T-cell (primary cell): ENCODE data around the gene FAM171A1. TPM values are rescaled to one million over a fixed set of nuclear protein-coding genes. Genes with fewer than 3 reads are reported as not detected.
"Not testable (repeated sequence)": the region's sequence is repeated elsewhere in the genome, so short reads cannot be mapped to it uniquely, and the experiment has no call there.

Experiments used
- ATAC-seq, 4 experiments: fragments of 200-7000 bp in 3 of 4; fragments of 150-1000 bp in 1 of 4; cut with Tn5 transposase; replicated peaks in 1 of 4; 1 replicate in 3 of 4; 2 replicates in 1 of 4; pipeline ENCODE4 v1.10.0; 2021; ENCODE audit warnings: moderate library complexity in 3 of 4, mild to moderate bottlenecking in 2 of 4, moderate number of reproducible peaks in 1 of 4
- CTCF ChIA-PET, 2 donors: fragments of 300-600 bp; sonication (Branson Sonifier 250); formaldehyde crosslinking; loops; one replicate each; lab custom pipeline; 2022; ENCODE audit warnings: antibody characterized with exemption in 2 of 2; lab: Charles Lee
- POLR2A ChIA-PET, 2 donors: fragments of 300-600 bp; sonication (Branson Sonifier 250); formaldehyde crosslinking; loops; one replicate each; lab custom pipeline; 2022; ENCODE audit warnings: antibody characterized with exemption in 2 of 2; lab: Charles Lee
- DNase-seq, 35 experiments: peaks; one replicate each; pipeline versions ENCODE4 v3.0.0 to v3.0.0-alpha.2; 2013 to 2023
- H3K27ac ChIP-seq: one replicate; pipeline ENCODE4 v1.5.1; 2013; ENCODE audit warnings: low read length
- H3K27me3 ChIP-seq, 2 experiments: replicated peaks in 1 of 2; 1 replicate in 1 of 2; 2 replicates in 1 of 2; pipeline versions ENCODE4 v1.6.1 to v1.7.0; 2013; ENCODE audit warnings: low read length in 1 of 2, mixed read lengths in 1 of 2; ENCODE audit not compliant: control insufficient read depth in 2 of 2, insufficient read depth in 2 of 2; ENCODE audit errors: extremely low read depth in 1 of 2
- H3K36me3 ChIP-seq, 2 donors: 1 replicate in 1 of 2; 2 replicates in 1 of 2; pipeline versions ENCODE4 v1.6.1 to v1.7.0; 2013; ENCODE audit warnings: low read length in 1 of 2; ENCODE audit not compliant: control insufficient read depth in 2 of 2, insufficient read depth in 1 of 2; ENCODE audit errors: extremely low read depth in 1 of 2
- H3K4me1 ChIP-seq, 2 experiments: 1 replicate in 1 of 2; 2 replicates in 1 of 2; pipeline versions ENCODE4 v1.6.1 to v1.7.0; 2013; ENCODE audit warnings: low read length in 2 of 2, mixed read lengths in 1 of 2; ENCODE audit not compliant: insufficient read depth in 2 of 2, control insufficient read depth in 1 of 2; ENCODE audit errors: extremely low read depth in 1 of 2
- H3K4me3 ChIP-seq, 2 donors: 1 replicate in 1 of 2; 2 replicates in 1 of 2; pipeline versions ENCODE4 v1.5.1 to v1.7.0; 2013; ENCODE audit warnings: mild to moderate bottlenecking in 2 of 2, low read length in 1 of 2, moderate library complexity in 1 of 2; ENCODE audit not compliant: control insufficient read depth in 1 of 2; ENCODE audit errors: extremely low read depth in 1 of 2
- H3K9me3 ChIP-seq: 2 replicates; pipeline ENCODE4 v1.7.0; 2013
- H3K27ac Mint-ChIP-seq, 2 donors: one replicate each; pipeline ENCODE4 v1.8.0; 2020 to 2021; ENCODE audit warnings: mild to moderate bottlenecking in 2 of 2, mixed read lengths in 2 of 2
- H3K27me3 Mint-ChIP-seq, 2 donors: one replicate each; pipeline ENCODE4 v1.8.0; 2021 to 2022; ENCODE audit warnings: mixed read lengths in 2 of 2
- H3K36me3 Mint-ChIP-seq: one replicate; pipeline ENCODE4 v1.8.0; 2021; ENCODE audit warnings: mixed read lengths
- H3K4me1 Mint-ChIP-seq, 3 donors: one replicate each; pipeline ENCODE4 v1.8.0; 2020 to 2022; ENCODE audit warnings: mixed read lengths in 3 of 3, mild to moderate bottlenecking in 1 of 3
- H3K4me3 Mint-ChIP-seq, 3 donors: one replicate each; pipeline ENCODE4 v1.8.0; 2020 to 2022; ENCODE audit warnings: mild to moderate bottlenecking in 3 of 3, mixed read lengths in 3 of 3, moderate library complexity in 3 of 3
- H3K9me3 Mint-ChIP-seq, 3 donors: one replicate each; pipeline ENCODE4 v1.8.0; 2020 to 2022; ENCODE audit warnings: mixed read lengths in 3 of 3
- WGBS: methylation state at CpG from one replicate; pipeline ENCODE4 v1.1.5; 2013; ENCODE audit warnings: missing lambda C conversion rate; ENCODE audit not compliant: insufficient coverage; 5-methylcytosine and 5-hydroxymethylcytosine counted together
- total RNA-seq, 35 experiments: library from RNA in 6 of 35; stranded (reverse) in 6 of 35; fragments of 120-200 nt in 1 of 35; gene quantifications; one replicate each; pipeline versions ENCODE4 v1.2.1 to v1.2.4 and lab custom pipeline; 2013 to 2026

The FAM171A1 gene
- total RNA-seq, 5 donors from 2014 or later (not counting 1 experiment from before 2014, with no cell fraction given) = 4.6 to 8.6 (median 7.2) TPM

GRCh38 chr10:15408557-15408956 is 37.5 kb upstream of the FAM171A1 start:
- ATAC-seq = no peak
- WGBS = no CpG with 5 or more reads among the region's 5 CpGs
- Histone ChIP-seq H3K9me3 (no peaks in the 10 kb centered on the region), H3K27ac (no peak overlapping the region), H3K4me1 (no peaks in the 10 kb centered on the region), H3K36me3 (no peaks in the 10 kb centered on the region), H3K27me3 (peaks cover 2 to 9% of the 10 kb centered on the region in 2 experiments), H3K4me3 (no peak overlapping the region)
- Mint-ChIP-seq H3K27me3 (peaks cover 10 to 11% of the 10 kb centered on the region in 2 donors), H3K4me3 (no peak overlapping the region), H3K9me3 (peaks cover 0 to 4% (median 3%) of the 10 kb centered on the region in 3 donors), H3K36me3 (no peaks in the 10 kb centered on the region), H3K27ac (no peak overlapping the region), H3K4me1 (no peaks in the 10 kb centered on the region)
- DNase-seq = no peak
- POLR2A ChIA-PET = no interaction called here
- CTCF ChIA-PET = no interaction called here

- WGBS = 90% methylated on average over 3 of the region's 3 CpGs
- Mint-ChIP-seq H3K27me3 (peaks cover 5 to 11% of the 10 kb centered on the region in 2 donors), H3K36me3 (no peaks in the 10 kb centered on the region), H3K4me1 (no peaks in the 10 kb centered on the region), H3K9me3 (peaks cover 0 to 7% (median 4%) of the 10 kb centered on the region in 3 donors), H3K27ac (no peak overlapping the region), H3K4me3 (no peak overlapping the region)
- CTCF ChIA-PET = no interaction called here
- Histone ChIP-seq H3K9me3 (no peaks in the 10 kb centered on the region), H3K27me3 (peaks cover 2 to 5% of the 10 kb centered on the region in 2 experiments), H3K27ac (no peak overlapping the region), H3K4me3 (no peak overlapping the region), H3K36me3 (no peaks in the 10 kb centered on the region), H3K4me1 (no peaks in the 10 kb centered on the region)
- POLR2A ChIA-PET = no interaction called here
- ATAC-seq = no peak
- no peak for DNase-seq
These were observed 34.2 kb upstream of the FAM171A1 start for GRCh38 chr10:15405319-15405718.

- no peak overlapping the region for H3K27ac ChIP-seq
- no peak overlapping the region for H3K27ac Mint-ChIP-seq
- H3K9me3 ChIP-seq = no peaks in the 10 kb centered on the region
- ATAC-seq = no peak
- DNase-seq = no peak
- CTCF ChIA-PET = no interaction called here
- peaks cover 2 to 7% of the 10 kb centered on the region in 2 experiments for H3K27me3 ChIP-seq
- H3K4me1 ChIP-seq = no peaks in the 10 kb centered on the region
- no peak overlapping the region for H3K4me3 ChIP-seq
- H3K27me3 Mint-ChIP-seq = peaks cover 0 to 5% of the 10 kb centered on the region in 2 donors
- no peaks in the 10 kb centered on the region for H3K4me1 Mint-ChIP-seq
- H3K36me3 Mint-ChIP-seq = no peaks in the 10 kb centered on the region
- POLR2A ChIA-PET = no interaction called here
- H3K36me3 ChIP-seq = no peaks in the 10 kb centered on the region
- H3K4me3 Mint-ChIP-seq = no peak overlapping the region
- peaks cover 4 to 7% (median 7%) of the 10 kb centered on the region in 3 donors for H3K9me3 Mint-ChIP-seq
These were observed 30.3 kb upstream of the FAM171A1 start for GRCh38 chr10:15401382-15401781.

GRCh38 chr10:15400461-15400860 is 29.4 kb upstream of the FAM171A1 start:
- H3K27me3 ChIP-seq, CTCF ChIA-PET, H3K4me1 Mint-ChIP-seq, H3K27ac ChIP-seq, H3K27ac Mint-ChIP-seq, H3K9me3 Mint-ChIP-seq, H3K4me1 ChIP-seq, H3K36me3 Mint-ChIP-seq, DNase-seq, H3K4me3 ChIP-seq, H3K36me3 ChIP-seq, POLR2A ChIA-PET, ATAC-seq, H3K27me3 Mint-ChIP-seq, H3K9me3 ChIP-seq, H3K4me3 Mint-ChIP-seq: not testable (repeated sequence)

- H3K9me3 Mint-ChIP-seq = peaks cover 4 to 7% (median 4%) of the 10 kb centered on the region in 3 donors
- H3K4me1 ChIP-seq = no peaks in the 10 kb centered on the region
- peaks cover under 1 to 5% of the 10 kb centered on the region in 2 donors for H3K27me3 Mint-ChIP-seq
- ChIA-PET CTCF (no interaction called here), POLR2A (no interaction called here)
- H3K27ac ChIP-seq = no peak overlapping the region
- no peak overlapping the region for H3K27ac Mint-ChIP-seq
- H3K36me3 ChIP-seq = no peaks in the 10 kb centered on the region
- DNase-seq = no peak
- H3K4me1 Mint-ChIP-seq = no peaks in the 10 kb centered on the region
- 0% methylated on average over 1 of the region's 1 CpG for WGBS
- peaks cover 0 to 7% of the 10 kb centered on the region in 2 experiments for H3K27me3 ChIP-seq
- no peaks in the 10 kb centered on the region for H3K36me3 Mint-ChIP-seq
- no peaks in the 10 kb centered on the region for H3K9me3 ChIP-seq
- no peak for ATAC-seq
- H3K4me3 Mint-ChIP-seq = no peak overlapping the region
- no peak overlapping the region for H3K4me3 ChIP-seq
These were observed 28.1 kb upstream of the FAM171A1 start for GRCh38 chr10:15399060-15399661.

GRCh38 chr10:15395935-15396334 is 24.8 kb upstream of the FAM171A1 start:
- POLR2A ChIA-PET = no interaction called here
- Mint-ChIP-seq H3K27me3 (peaks cover 5 to 8% of the 10 kb centered on the region in 2 donors), H3K4me3 (no peak overlapping the region), H3K36me3 (no peaks in the 10 kb centered on the region), H3K27ac (no peak overlapping the region), H3K4me1 (no peaks in the 10 kb centered on the region), H3K9me3 (peaks cover 0 to 7% (median 0%) of the 10 kb centered on the region in 3 donors)
- no peaks in the 10 kb centered on the region for H3K9me3 ChIP-seq
- CTCF ChIA-PET = no interaction called here
- peaks cover 0 to 7% of the 10 kb centered on the region in 2 experiments for H3K27me3 ChIP-seq
- no CpG with 5 or more reads among the region's 3 CpGs for WGBS
- H3K4me3 ChIP-seq = no peak overlapping the region
- ATAC-seq = no peak
- DNase-seq = no peak
- H3K27ac ChIP-seq = no peak overlapping the region
- no peaks in the 10 kb centered on the region for H3K4me1 ChIP-seq
- no peaks in the 10 kb centered on the region for H3K36me3 ChIP-seq
